Measurements from ENCODE around the gene LPP.
"Not testable (repeated sequence)": the region's sequence is repeated elsewhere in the genome, so short reads cannot be mapped to it uniquely, and the experiment has no call there.

LPP gene

GRCh38 chr3:188635258-188636042 is 481.5 kb downstream of the LPP start:
- no peak for DNase-seq (ENCODE audit: low read depth)

GRCh38 chr3:188636292-188636691 is 482.3 kb downstream of the LPP start:
- DNase-seq (ENCODE audit: low read depth) = not testable (repeated sequence)

GRCh38 chr3:188641076-188641475 is 487.1 kb downstream of the LPP start:
- DNase-seq (ENCODE audit: low read depth) = no peak

- DNase-seq (ENCODE audit: low read depth) = no peak
Observed at GRCh38 chr3:188643736-188644135, 489.8 kb downstream of the LPP start.

- no peak for DNase-seq (ENCODE audit: low read depth)
Observed at GRCh38 chr3:188646592-188646991, 492.6 kb downstream of the LPP start.

- DNase-seq (ENCODE audit: low read depth) = no peak
Observed at GRCh38 chr3:188647237-188647636, 493.3 kb downstream of the LPP start.

- no peak for DNase-seq (ENCODE audit: low read depth)
Observed at GRCh38 chr3:188649521-188649920, 495.6 kb downstream of the LPP start.

- no peak for DNase-seq (ENCODE audit: low read depth)
Observed at GRCh38 chr3:188656196-188656982, 502.4 kb downstream of the LPP start.

- no peak for DNase-seq (ENCODE audit: low read depth)
Observed at GRCh38 chr3:188658606-188659005, 504.6 kb downstream of the LPP start.

GRCh38 chr3:188659449-188660090 is 505.6 kb downstream of the LPP start:
- DNase-seq (ENCODE audit: low read depth) = no peak

- DNase-seq (ENCODE audit: low read depth) = no peak
Observed at GRCh38 chr3:188660415-188660814, 506.5 kb downstream of the LPP start.

GRCh38 chr3:188661806-188662205 is 507.8 kb downstream of the LPP start:
- no peak for DNase-seq (ENCODE audit: low read depth)

- DNase-seq (ENCODE audit: low read depth) = no peak
Observed at GRCh38 chr3:188662214-188662613, 508.3 kb downstream of the LPP start.

- no peak for DNase-seq (ENCODE audit: low read depth)
Observed at GRCh38 chr3:188662795-188663194, 508.8 kb downstream of the LPP start.

GRCh38 chr3:188663839-188664238 is 509.9 kb downstream of the LPP start:
- no peak for DNase-seq (ENCODE audit: low read depth)

- DNase-seq (ENCODE audit: low read depth) = no peak
Observed at GRCh38 chr3:188664795-188665194, 510.8 kb downstream of the LPP start.

GRCh38 chr3:188667926-188668325 is 514.0 kb downstream of the LPP start:
- DNase-seq (ENCODE audit: low read depth) = no peak

GRCh38 chr3:188670446-188670845 is 516.5 kb downstream of the LPP start:
- DNase-seq (ENCODE audit: low read depth) = no peak

GRCh38 chr3:188671971-188672370 is 518.0 kb downstream of the LPP start:
- DNase-seq (ENCODE audit: low read depth) = no peak

- DNase-seq (ENCODE audit: low read depth) = no peak
Observed at GRCh38 chr3:188672840-188673239, 518.9 kb downstream of the LPP start.

- no peak for DNase-seq (ENCODE audit: low read depth)
Observed at GRCh38 chr3:188673646-188674186, 519.8 kb downstream of the LPP start.

GRCh38 chr3:188674595-188674994 is 520.6 kb downstream of the LPP start:
- DNase-seq (ENCODE audit: low read depth) = no peak

GRCh38 chr3:188677344-188677743 is 523.4 kb downstream of the LPP start:
- no peak for DNase-seq (ENCODE audit: low read depth)

Data from activated T-cell treated with anti-CD3 and anti-CD28 coated beads for 48 hours (primary cell).